ENCODE results near the gene SH3GL3. TPM values are rescaled to one million over a fixed set of nuclear protein-coding genes. Genes with fewer than 3 reads are reported as not detected.

The SH3GL3 gene
- total RNA-seq, 1 donor from 2014 or later: not detected

DNA sequence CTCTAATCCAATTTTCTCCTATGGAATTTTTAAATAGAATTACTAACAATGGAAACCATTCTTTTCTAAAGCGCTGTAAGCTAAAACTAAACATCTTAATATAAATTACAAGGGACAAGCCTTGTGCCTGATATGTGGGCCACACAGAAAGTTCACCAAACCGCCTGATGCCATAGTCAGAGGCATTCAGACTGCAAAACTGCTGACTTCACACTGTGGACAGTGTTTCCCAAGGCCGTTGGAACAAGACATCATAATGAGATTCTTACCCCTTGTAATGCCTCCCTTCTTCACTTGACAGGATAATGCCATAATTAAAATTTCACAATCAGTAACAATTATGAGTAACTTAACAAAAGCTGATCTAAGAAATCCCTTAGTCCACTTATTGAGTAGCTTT lies 14.9 kb downstream of the SH3GL3 start:
- intact Hi-C loops (cut with micrococcal nuclease): no loop called here

GRCh38 chr15:83462953-83463433 lies 15.9 kb downstream of the SH3GL3 start:
- intact Hi-C loops (cut with micrococcal nuclease): no loop called here

DNA sequence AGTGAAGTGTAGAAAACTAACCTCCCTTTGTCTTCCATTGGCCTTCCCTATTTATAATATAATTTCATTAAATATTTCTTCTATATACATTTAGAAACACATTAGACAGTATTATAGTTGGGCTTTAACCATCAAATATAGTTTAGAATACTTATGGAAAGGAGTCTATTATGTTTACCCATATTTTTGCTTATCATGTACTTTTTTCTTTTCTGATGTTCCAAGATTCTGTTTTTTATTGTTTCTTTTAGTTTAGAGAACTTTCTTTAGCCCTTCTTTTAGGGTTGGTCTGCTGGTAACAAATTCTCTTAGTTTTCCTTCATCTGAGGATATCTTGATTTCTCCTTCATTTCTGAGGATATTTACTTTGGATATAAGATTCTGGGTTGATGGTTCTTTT lies 23.7 kb downstream of the SH3GL3 start:
- intact Hi-C loops (cut with micrococcal nuclease): no loop called here

DNA sequence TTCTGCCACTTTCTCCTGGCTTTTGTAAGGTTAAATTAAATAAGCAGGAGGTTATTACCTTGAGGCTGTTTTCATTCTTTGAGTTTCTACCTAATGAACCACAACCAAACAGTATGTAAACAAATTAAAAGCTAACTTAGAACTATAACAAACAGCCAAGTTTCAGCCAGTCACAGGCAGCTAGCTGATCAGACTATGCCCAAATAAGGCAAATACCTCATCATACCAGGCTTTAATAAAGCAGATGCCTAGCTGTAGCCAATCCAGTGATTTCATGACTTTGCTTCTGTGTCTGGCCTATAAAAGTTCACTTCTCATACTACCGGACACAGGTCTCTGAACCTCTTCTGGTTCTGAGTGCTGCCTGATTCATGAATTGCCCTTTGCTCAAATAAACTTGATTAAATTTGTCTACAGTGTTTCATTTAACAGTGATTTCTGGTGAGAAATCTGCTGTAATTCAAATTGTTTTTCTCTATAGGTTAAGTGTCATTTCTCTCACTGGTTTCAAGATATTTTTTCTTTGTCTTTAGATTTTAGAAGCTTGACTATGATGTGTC lies 24.2 kb downstream of the SH3GL3 start:
- intact Hi-C loops (cut with micrococcal nuclease): no loop called here

DNA sequence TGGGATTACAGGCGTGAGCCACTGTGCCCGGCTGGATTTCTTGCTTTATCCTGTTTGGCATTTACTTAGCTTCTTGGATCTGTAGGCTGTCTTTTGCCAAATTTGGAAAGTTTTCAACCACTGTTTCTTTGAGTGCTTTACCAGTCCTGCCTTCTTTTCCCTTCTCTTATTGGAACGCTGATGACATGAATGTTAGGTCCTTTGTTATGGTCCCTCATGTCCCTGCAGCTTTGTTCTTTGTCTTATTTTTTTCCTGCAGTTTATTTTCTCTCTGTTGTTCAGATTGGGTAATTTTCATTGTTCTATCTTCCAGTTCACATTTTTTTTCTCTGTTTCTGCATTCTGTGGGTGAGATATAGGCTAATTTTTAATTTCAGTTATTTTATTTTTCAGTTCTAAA lies 25.0 kb downstream of the SH3GL3 start:
- intact Hi-C loops (cut with micrococcal nuclease): no loop called here

DNA sequence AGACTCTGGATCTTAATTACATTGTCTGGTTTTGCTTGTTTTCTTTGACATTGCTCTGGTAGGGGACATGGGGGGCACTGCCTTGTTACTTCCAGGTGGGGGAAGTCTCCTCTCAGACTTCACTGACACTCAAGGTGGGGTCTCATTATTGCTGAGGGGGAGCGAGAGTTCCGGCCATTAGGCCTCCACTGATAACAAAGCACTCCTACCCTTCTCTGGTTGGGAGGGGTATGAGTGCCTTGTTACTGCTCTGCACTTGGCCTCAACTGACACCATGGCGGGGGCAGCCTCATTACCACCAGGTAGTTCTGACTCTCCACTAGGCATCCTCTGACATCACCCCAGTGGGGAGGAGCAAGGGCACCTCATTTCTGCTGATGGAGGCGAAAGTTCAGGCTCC lies 25.7 kb downstream of the SH3GL3 start:
- intact Hi-C loops (cut with micrococcal nuclease): no loop called here

- intact Hi-C loops (cut with micrococcal nuclease): no loop called here
These were observed 27.4 kb downstream of the SH3GL3 start for GRCh38 chr15:83474578-83474977.

GRCh38 chr15:83475551-83475950 lies 28.4 kb downstream of the SH3GL3 start:
- intact Hi-C loops (cut with micrococcal nuclease): no loop called here

DNA sequence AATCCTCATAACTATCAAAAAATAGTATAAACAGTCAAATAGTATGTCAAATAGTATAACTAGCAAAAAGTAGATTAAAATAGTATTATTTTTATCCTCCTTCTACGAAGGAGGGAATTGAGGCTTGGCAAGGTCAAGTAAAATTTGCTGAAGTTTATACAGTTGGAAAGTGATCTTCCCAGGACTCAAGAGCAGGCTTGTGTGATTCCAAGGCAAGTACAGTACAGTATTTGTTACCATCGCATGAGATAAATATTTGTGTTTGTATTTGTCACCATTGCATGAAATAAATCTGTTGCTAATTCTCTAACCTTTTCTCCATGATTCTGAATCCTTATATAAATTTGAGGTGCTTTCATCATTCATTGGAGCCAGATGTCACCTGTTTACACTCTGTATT lies 28.9 kb downstream of the SH3GL3 start:
- intact Hi-C loops (cut with micrococcal nuclease): no loop called here

GRCh38 chr15:83476708-83477107 lies 29.6 kb downstream of the SH3GL3 start:
- intact Hi-C loops (cut with micrococcal nuclease): no loop called here

GRCh38 chr15:83477172-83477807 lies 30.1 kb downstream of the SH3GL3 start:
- intact Hi-C loops (cut with micrococcal nuclease): no loop called here

DNA sequence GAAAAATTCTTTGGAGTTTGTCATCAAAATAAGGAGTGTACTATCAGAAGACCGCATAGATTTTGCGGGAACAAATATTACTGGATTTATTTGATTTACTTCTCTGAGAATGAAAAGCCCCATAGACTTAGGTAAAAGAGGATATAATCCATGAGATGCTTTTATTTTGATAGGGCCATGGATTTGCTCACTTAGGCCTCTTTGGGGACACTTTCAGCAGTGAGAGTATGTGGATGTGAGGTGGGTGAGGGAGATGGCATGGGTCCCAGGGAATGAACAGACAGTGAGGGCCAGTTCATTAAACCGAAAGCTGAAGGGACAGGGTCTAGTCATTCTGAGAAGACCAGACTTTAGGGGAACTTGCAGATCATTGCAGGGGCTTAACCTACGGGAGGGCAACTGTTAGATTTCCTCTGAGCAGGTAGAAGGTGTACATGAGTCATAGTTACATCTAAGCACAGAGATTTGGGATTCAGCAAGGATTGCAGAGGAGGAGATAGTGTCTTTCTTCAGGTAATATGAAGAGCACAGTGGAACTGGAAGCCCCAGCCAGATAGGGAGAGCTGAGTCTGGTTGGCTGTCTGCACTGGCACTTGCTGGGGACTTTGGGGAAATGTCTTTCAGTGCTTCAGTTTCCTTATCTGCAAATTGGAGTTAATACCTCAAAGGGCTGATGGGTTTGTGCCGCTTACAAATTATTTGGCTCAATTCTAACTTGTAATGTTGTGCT lies 30.8 kb downstream of the SH3GL3 start:
- intact Hi-C loops (cut with micrococcal nuclease): no loop called here

DNA sequence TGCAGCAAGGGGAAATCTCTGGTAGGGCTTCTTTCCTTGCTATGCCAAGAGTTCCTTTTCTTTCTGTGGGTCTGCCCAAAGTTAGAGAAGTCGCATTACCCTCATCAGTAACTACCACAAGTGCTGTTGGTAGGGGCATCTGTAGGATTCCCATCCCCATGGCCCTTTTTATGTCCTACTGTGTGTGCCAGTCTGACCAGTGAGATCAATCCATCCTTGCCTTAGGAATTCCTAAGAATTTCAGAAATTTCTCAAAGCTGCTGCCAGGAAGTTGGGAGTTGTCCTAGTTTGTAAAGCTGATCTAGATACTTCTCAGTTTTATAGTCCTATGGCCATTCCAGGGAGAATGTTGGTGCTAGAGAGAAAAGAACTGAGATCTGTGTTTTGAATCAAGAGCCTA lies 36.5 kb downstream of the SH3GL3 start:
- intact Hi-C loops (cut with micrococcal nuclease): no loop called here

- intact Hi-C loops (cut with micrococcal nuclease): no loop called here
These were observed 37.5 kb downstream of the SH3GL3 start for GRCh38 chr15:83484636-83485035.

DNA sequence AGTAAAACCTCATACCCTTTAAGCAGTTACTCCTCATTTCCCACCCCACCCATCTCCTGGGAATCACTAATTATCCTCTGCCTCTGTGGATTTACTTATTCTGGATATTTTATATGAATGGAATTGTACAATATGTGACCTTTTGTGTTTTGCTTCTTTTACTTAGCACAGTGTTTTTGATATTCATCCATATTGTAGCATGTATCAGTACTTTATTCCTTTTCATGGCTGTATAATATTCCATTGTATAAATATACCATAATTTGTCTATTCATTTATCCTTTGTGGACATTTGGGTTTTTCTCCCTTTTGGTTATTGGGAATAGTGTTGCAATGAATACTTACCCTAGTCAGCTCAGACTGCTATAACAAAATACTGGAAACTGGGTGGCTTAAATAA lies 39.2 kb downstream of the SH3GL3 start:
- intact Hi-C loops (cut with micrococcal nuclease): no loop called here

DNA sequence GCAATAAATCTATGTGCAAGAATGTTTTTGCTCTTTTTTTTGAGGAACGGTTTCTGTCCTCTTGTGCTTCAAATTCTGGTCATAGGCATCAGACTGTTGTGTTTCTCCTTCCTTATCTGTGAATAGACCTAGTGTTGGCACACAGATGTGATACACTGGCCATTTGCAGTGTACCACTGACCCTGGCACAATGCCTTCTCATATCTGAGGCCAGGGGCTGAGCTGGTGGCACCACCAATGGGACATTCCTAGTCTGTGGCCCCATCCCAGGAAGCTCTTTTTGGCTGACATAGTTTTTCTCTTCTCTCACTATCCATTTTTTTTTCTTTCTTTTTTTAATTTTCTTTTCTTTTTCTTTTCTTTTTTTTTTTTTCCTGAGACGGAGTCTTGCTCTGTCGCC lies 40.4 kb downstream of the SH3GL3 start:
- intact Hi-C loops (cut with micrococcal nuclease): no loop called here

DNA sequence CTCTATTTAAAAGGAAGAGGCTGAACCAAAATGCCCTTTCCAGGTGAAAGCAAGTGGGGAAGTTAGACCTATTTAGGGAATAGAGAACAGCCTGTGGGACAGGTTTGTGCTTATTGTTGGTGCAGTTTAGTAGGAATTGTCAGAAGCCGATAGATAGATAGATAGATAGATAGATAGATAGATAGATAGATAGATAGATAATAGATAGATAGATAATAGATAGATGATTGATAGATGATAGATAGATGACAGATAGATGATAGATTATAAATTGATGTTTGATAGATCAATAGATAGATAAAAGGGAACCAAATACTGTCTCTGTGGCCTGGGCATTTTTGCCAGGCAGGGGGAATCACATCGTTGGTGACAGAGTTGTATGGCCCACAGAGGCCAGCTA lies 42.5 kb downstream of the SH3GL3 start:
- intact Hi-C loops (cut with micrococcal nuclease): no loop called here

- intact Hi-C loops (cut with micrococcal nuclease): no loop called here
These were observed 44.3 kb downstream of the SH3GL3 start for GRCh38 chr15:83491486-83491885.

DNA sequence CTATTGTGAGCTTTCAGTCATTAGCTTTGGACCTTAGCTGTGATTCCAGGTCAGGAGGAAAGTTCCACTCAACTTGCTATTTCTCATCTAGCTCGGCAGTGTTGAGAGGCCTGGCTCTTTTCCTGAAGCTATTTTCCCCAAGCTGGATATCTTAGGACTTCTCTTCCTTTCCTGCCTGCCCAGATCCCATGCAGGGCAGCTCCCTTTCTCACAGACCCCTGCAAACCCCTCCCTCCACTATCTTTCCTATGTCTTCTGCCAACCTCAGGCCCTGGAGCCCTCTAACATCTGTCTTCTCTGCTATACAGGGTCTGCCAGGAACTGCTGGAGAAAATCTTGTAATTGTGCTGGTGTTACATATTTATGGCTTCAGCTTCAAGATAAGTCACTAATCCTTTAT lies 49.6 kb downstream of the SH3GL3 start:
- intact Hi-C loops (cut with micrococcal nuclease): no loop called here

DNA sequence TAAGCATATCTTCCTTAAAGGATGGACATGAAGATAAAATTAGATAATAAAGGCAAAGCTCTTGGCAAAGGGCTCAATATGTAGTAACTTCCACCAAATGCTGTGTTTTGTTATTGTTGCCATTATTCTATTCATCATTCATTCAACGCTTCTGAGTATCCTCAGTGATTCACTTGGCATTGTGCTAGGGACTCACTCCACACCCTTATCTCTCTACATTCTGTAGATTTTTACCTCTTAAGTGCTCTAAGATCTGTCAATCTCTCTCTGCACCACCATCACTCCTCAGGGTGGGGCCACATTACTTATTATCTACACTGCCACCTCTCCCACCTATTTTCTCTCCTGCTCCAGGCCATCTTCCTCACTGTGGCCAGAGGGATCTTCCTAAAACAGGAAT lies 51.2 kb downstream of the SH3GL3 start:
- intact Hi-C loops (cut with micrococcal nuclease): no loop called here

DNA sequence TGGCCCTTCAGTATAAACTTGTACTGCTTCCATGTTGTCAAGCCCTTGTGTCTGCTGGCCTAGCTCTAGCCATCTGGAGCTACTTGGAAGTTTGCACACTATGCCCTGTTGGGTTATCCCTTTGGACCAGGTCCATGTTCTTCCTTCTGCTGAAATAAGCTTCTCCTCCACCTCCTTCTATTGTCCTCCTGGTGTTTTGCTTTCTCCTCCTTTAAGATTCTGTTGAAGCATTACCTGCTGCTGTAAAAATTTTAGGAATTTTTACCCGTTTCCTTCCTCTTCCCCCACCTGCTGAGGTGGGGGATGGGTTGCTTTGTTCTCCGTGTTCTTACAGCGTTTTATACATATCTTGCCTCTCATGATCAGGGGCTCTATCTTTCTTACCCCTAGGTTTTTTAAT lies 51.7 kb downstream of the SH3GL3 start:
- intact Hi-C loops (cut with micrococcal nuclease): no loop called here

DNA sequence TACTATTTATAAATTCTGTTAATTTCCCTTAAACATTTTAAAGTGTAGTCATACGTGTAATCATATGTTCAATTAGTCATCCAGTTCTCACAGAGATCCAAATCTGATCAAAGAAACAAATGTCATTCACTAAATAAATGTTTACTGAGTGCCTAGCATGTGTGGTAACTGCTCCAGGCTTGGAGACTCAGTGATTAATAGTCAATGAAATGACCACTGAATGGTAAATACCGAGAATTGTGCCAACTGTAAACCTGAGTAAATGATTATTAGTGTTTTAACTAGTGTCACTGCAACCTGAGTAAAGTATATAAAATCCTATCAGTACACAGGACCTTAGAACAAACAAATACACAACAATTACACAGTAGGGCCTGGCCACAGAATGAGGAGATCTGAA lies 52.3 kb downstream of the SH3GL3 start:
- intact Hi-C loops (cut with micrococcal nuclease): no loop called here

Measured in T-helper 1 cell treated with Interleukin-12 subunit alpha and Interleukin-12 subunit beta and Interleukin-4 antibody, amounts not matched to agents 30 ng/mL and 1 ng/mL, for 36 hours (primary cell).